Cortex of kidney (tissue), 1 donor: ENCODE results near the gene TMEM256.

Experiments used
- DNase-seq: peaks from one replicate; lab custom pipeline; 2025; lab: John Stamatoyannopoulos, UW

TMEM256 gene

GRCh38 chr17:7429722-7430121 is 25.8 kb upstream of the TMEM256 start:
- no peak for DNase-seq

GRCh38 chr17:7428557-7428956 is 24.7 kb upstream of the TMEM256 start, which contains the start of gene SPEM3:
SPEM3 (plus strand) TSS chr17:7428857; CDS start chr17:7428903, 46 bp downstream.
- DNase-seq = no peak

- no peak for DNase-seq
Measured at GRCh38 chr17:7427549-7427948, 23.7 kb upstream of the TMEM256 start.

- DNase-seq = no peak
Measured at GRCh38 chr17:7426896-7427489, 23.1 kb upstream of the TMEM256 start.

- DNase-seq = no peak
Measured at GRCh38 chr17:7426203-7426863, 22.4 kb upstream of the TMEM256 start.

- DNase-seq = no peak
Measured at GRCh38 chr17:7425756-7426155, 21.9 kb upstream of the TMEM256 start.

GRCh38 chr17:7425316-7425715 is 21.4 kb upstream of the TMEM256 start, which contains the start of gene SPEM2:
SPEM2 (plus strand) TSS chr17:7425616; CDS start chr17:7425689, 73 bp downstream.
- DNase-seq = no peak

GRCh38 chr17:7423679-7424078 is 19.8 kb upstream of the TMEM256 start:
- DNase-seq = no peak

GRCh38 chr17:7421186-7421585 is 17.3 kb upstream of the TMEM256 start:
- no peak for DNase-seq

- no peak for DNase-seq
Measured at GRCh38 chr17:7419819-7420610, 16.1 kb upstream of the TMEM256 start, which contains the start of gene SPEM1. SPEM1 (plus strand) TSS chr17:7420324; CDS start chr17:7420385, 61 bp downstream.

- DNase-seq = no peak
Measured at GRCh38 chr17:7418472-7419152, 14.7 kb upstream of the TMEM256 start.

GRCh38 chr17:7417056-7417655 is 13.3 kb upstream of the TMEM256 start:
- no peak for DNase-seq

GRCh38 chr17:7416323-7416722 is 12.4 kb upstream of the TMEM256 start:
- DNase-seq = no peak

GRCh38 chr17:7415784-7416183 is 11.9 kb upstream of the TMEM256 start:
- no peak for DNase-seq

- no peak for DNase-seq
Measured at GRCh38 chr17:7414837-7415236, 10.9 kb upstream of the TMEM256 start.

- DNase-seq = no peak
Measured at GRCh38 chr17:7413346-7413985, 9.6 kb upstream of the TMEM256 start.

- DNase-seq = no peak
Measured at GRCh38 chr17:7411427-7411750, 7.5 kb upstream of the TMEM256 start.

- no peak for DNase-seq
Measured at GRCh38 chr17:7410634-7411426, 6.9 kb upstream of the TMEM256 start.

- no peak for DNase-seq
Measured at GRCh38 chr17:7409716-7410115, 5.8 kb upstream of the TMEM256 start.

- DNase-seq = no peak
Measured at GRCh38 chr17:7408863-7409262, 5.0 kb upstream of the TMEM256 start.
